GM23338 (cell line): ENCODE data around the gene DUSP9. TPM values are rescaled to one million over a fixed set of nuclear protein-coding genes. Genes with fewer than 3 reads are reported as not detected.

ENCODE experiments used
- ATAC-seq: fragments of 200-7000 bp; cut with Tn5 transposase; 3 replicates; pipeline ENCODE4 v1.9.1; 2020
- DNase-seq: peaks from one replicate; pipeline ENCODE4 v3.0.0-alpha.2; 2015; ENCODE audit warnings: low spot score
- H2AFZ ChIP-seq: fragments of 200-600 bp; sonication (generic); 2 replicates; pipeline ENCODE4 v1.8.0; 2016; ENCODE audit warnings: antibody characterized with exemption, mild to moderate bottlenecking, moderate library complexity
- H3F3A ChIP-seq: fragments of 200-600 bp; sonication (generic); replicated peaks from 2 replicates; pipeline ENCODE4 v1.8.0; 2017; ENCODE audit warnings: antibody characterized with exemption, mixed run types, low read depth
- H3K27ac ChIP-seq: fragments of 200-600 bp; sonication (generic); 2 replicates; pipeline ENCODE4 v1.6.1; 2016; ENCODE audit warnings: low read depth
- H3K27me3 ChIP-seq: fragments of 200-600 bp; sonication (generic); 2 replicates; pipeline ENCODE4 v1.8.0; 2016; ENCODE audit warnings: mild to moderate bottlenecking, mixed run types, moderate library complexity; ENCODE audit not compliant: insufficient read depth
- H3K36me3 ChIP-seq: fragments of 200-600 bp; sonication (generic); 2 replicates; pipeline ENCODE4 v1.8.0; 2016; ENCODE audit warnings: mild to moderate bottlenecking; ENCODE audit not compliant: insufficient read depth
- H3K4me1 ChIP-seq: fragments of 200-600 bp; sonication (generic); 2 replicates; pipeline ENCODE4 v1.8.0; 2016; ENCODE audit warnings: mild to moderate bottlenecking, moderate library complexity; ENCODE audit not compliant: insufficient read depth
- H3K4me2 ChIP-seq: fragments of 200-600 bp; sonication (generic); 2 replicates; pipeline ENCODE4 v1.7.1; 2017; ENCODE audit warnings: mixed run types
- H3K4me3 ChIP-seq: fragments of 200-600 bp; sonication (generic); 2 replicates; pipeline ENCODE4 v1.6.1; 2016; ENCODE audit warnings: mixed run types
- H3K79me2 ChIP-seq: fragments of 200-600 bp; sonication (generic); replicated peaks from 2 replicates; pipeline ENCODE4 v1.8.0; 2017; ENCODE audit warnings: mild to moderate bottlenecking; ENCODE audit not compliant: insufficient read depth
- H3K9me2 ChIP-seq: fragments of 200-600 bp; sonication (generic); 2 replicates; pipeline ENCODE4 v1.8.0; 2017; ENCODE audit not compliant: insufficient read depth
- H4K20me1 ChIP-seq: fragments of 200-600 bp; sonication (generic); replicated peaks from 2 replicates; pipeline ENCODE4 v1.8.0; 2017; ENCODE audit warnings: mild to moderate bottlenecking; ENCODE audit not compliant: insufficient read depth
- H3K27ac Mint-ChIP-seq: 2 replicates; pipeline ENCODE4 v1.8.0; 2020; ENCODE audit warnings: inconsistent platforms, mild to moderate bottlenecking, moderate library complexity, mixed read lengths
- H3K27me3 Mint-ChIP-seq: 3 replicates; pipeline ENCODE4 v1.8.0; 2022; ENCODE audit warnings: low read depth, mild to moderate bottlenecking, moderate library complexity, mixed read lengths, inconsistent platforms; ENCODE audit not compliant: insufficient read depth, poor library complexity
- H3K36me3 Mint-ChIP-seq: 3 replicates; pipeline ENCODE4 v1.8.0; 2021; ENCODE audit warnings: low read depth, mild to moderate bottlenecking, inconsistent platforms, moderate library complexity, mixed read lengths
- H3K4me1 Mint-ChIP-seq: 3 replicates; pipeline ENCODE4 v1.8.0; 2020; ENCODE audit warnings: mild to moderate bottlenecking, inconsistent platforms, mixed read lengths
- H3K4me3 Mint-ChIP-seq: 3 replicates; pipeline ENCODE4 v1.8.0; 2021; ENCODE audit warnings: moderate library complexity, mild to moderate bottlenecking, inconsistent platforms, mixed read lengths
- H3K9me3 Mint-ChIP-seq: 3 replicates; pipeline ENCODE4 v1.8.0; 2020; ENCODE audit warnings: moderate library complexity, mild to moderate bottlenecking, inconsistent platforms, mixed read lengths
- EZH2 ChIP-seq: fragments of 200-600 bp; sonication (generic); IDR thresholded peaks from one replicate; pipeline ENCODE4 v1.8.0; 2017; ENCODE audit warnings: antibody characterized with exemption, mild to moderate bottlenecking, low read depth; ENCODE audit not compliant: unreplicated experiment
- POLR2AphosphoS5 ChIP-seq: IDR thresholded peaks from 2 replicates; pipeline ENCODE4 v1.6.1; 2016; ENCODE audit warnings: antibody characterized with exemption, low read depth
- ZNF331 ChIP-seq: fragments of 250-450 bp; sonication (Bioruptor Pico); IDR thresholded peaks from 2 replicates; pipeline ENCODE4 v1.5.0; 2020; ENCODE audit warnings: low read depth, mild to moderate bottlenecking, moderate library complexity
- polyA plus RNA-seq: library from polyadenylated mRNA; unstranded; fragments of >200 nt; fragmentation: Nextera tagmentation; extraction: Ambion mirVana; gene quantifications from 2 replicates; pipeline ENCODE4 v1.2.1, GENCODE V29; 2016
- total RNA-seq: library from RNA; depleted of rRNA; stranded (reverse); fragments of >200 nt; shearing (Covaris generic); gene quantifications from 2 replicates; pipeline ENCODE4 v1.2.3, GENCODE V29; 2014
- TF ChIP-seq, protein P1 (sequence below): IDR thresholded peaks from one replicate; pipeline ENCODE4 v1.6.1; 2018; ENCODE audit warnings: antibody characterized with exemption; ENCODE audit not compliant: unreplicated experiment
- TF ChIP-seq, protein P2 (sequence below), 2 experiments: fragments of 200-600 bp in 1 of 2; sonication (generic) in 1 of 2; conservative IDR thresholded peaks; 2 replicates each; pipeline versions ENCODE4 v1.5.1 to v1.6.1; 2016 to 2017; ENCODE audit warnings: antibody characterized with exemption in 2 of 2, low read depth in 2 of 2, mild to moderate bottlenecking in 2 of 2, moderate library complexity in 1 of 2

DUSP9 gene
- total and polyA plus RNA-seq, 2 experiments from 2014 or later, result 0.71 to 3.9 TPM

DNA sequence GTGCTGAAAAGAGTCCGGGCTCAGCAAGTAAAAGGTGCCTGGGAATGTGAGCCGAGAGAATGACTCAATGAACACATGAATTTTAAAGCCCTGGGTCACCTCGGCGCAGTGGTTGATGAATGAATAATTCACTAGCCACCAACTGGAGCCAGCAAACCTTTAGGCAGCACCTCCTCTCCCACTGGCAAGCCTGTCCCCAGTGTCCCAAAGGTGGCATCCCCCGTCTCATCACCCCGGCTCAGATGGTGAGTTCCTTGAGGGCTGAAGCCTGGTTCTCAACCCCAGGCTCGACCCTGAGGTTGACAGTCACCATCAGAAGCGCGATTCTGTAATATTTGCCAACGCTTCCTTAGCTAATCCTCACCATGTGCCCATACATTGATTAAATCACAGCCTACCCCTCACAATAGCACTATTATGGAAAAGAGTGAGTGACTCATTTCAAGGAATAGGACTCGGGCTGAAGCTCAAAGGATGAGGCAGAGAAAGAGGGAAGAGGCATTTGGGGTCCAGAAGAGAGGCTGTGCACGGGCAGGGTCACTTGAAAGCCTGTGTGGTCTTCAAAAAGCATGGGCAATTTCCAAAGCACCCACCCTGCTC, 45.4 kb upstream of the DUSP9 start:
- H3K79me2 ChIP-seq, result peaks cover 8% of the 10 kb centered on the region
- no peak overlapping the region for H3K27ac Mint-ChIP-seq
- H3K27ac ChIP-seq, result no peak overlapping the region
- no peak overlapping the region for H2AFZ ChIP-seq
- H3K36me3 Mint-ChIP-seq, result no peaks in the 10 kb centered on the region
- no peaks in the 10 kb centered on the region for H3K36me3 ChIP-seq
- H3K4me1 ChIP-seq, result no peaks in the 10 kb centered on the region
- peaks cover 4% of the 10 kb centered on the region; the same call in 1 of the 2 replicates for H3K27me3 ChIP-seq
- H3K4me3 ChIP-seq, result no peak overlapping the region
- TF ChIP-seq, protein P1, sequence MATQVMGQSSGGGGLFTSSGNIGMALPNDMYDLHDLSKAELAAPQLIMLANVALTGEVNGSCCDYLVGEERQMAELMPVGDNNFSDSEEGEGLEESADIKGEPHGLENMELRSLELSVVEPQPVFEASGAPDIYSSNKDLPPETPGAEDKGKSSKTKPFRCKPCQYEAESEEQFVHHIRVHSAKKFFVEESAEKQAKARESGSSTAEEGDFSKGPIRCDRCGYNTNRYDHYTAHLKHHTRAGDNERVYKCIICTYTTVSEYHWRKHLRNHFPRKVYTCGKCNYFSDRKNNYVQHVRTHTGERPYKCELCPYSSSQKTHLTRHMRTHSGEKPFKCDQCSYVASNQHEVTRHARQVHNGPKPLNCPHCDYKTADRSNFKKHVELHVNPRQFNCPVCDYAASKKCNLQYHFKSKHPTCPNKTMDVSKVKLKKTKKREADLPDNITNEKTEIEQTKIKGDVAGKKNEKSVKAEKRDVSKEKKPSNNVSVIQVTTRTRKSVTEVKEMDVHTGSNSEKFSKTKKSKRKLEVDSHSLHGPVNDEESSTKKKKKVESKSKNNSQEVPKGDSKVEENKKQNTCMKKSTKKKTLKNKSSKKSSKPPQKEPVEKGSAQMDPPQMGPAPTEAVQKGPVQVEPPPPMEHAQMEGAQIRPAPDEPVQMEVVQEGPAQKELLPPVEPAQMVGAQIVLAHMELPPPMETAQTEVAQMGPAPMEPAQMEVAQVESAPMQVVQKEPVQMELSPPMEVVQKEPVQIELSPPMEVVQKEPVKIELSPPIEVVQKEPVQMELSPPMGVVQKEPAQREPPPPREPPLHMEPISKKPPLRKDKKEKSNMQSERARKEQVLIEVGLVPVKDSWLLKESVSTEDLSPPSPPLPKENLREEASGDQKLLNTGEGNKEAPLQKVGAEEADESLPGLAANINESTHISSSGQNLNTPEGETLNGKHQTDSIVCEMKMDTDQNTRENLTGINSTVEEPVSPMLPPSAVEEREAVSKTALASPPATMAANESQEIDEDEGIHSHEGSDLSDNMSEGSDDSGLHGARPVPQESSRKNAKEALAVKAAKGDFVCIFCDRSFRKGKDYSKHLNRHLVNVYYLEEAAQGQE, result no peak
- TF ChIP-seq EZH2 (no peak), ZNF331 (CRISPR knock-in tag) (no peak)
- H3K9me2 ChIP-seq, result no peaks in the 10 kb centered on the region
- H3F3A ChIP-seq, result no peaks in the 10 kb centered on the region
- ATAC-seq (no peak), DNase-seq (no peak)
- H3K4me2 ChIP-seq, result no peak overlapping the region
- peaks cover 11% of the 10 kb centered on the region for H3K4me1 Mint-ChIP-seq
- H3K9me3 Mint-ChIP-seq, result no peaks in the 10 kb centered on the region
- H3K4me3 Mint-ChIP-seq, result no peak overlapping the region
- peaks cover 5% of the 10 kb centered on the region for H3K27me3 Mint-ChIP-seq
- H4K20me1 ChIP-seq, result no peaks in the 10 kb centered on the region; the same call in 1 of the 2 replicates

DNA sequence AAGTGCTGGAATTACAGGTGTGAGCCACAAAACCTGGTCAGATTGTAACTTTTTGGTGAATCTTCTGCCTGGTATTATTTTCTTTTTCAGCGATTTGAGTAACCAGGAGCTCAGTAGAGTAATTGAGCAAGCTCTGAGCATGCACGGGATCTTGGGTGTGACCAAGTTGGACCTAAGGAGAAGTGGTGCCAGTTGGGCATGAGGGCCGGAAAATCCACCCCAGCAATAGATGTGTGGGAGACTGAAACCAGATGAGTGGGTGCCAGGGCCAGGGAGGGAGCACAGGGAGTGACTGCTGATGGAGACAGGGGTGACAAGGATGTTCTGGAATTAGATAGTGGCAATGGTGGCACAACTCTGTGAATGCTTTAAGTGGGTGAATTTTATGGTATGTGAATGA, 44.4 kb upstream of the DUSP9 start:
- H3K4me3 Mint-ChIP-seq, result no peak overlapping the region; the same call in 2 of the 3 replicates
- no peaks in the 10 kb centered on the region for H3K36me3 Mint-ChIP-seq
- H3K36me3 ChIP-seq, result no peaks in the 10 kb centered on the region
- DNase-seq (no peak), ATAC-seq (no peak)
- peaks cover 5% of the 10 kb centered on the region for H3K27me3 Mint-ChIP-seq
- H2AFZ ChIP-seq, result no peak overlapping the region
- peaks cover under 1% of the 10 kb centered on the region; the same call in 1 of the 2 replicates for H3K79me2 ChIP-seq
- peaks cover 11% of the 10 kb centered on the region for H3K4me1 Mint-ChIP-seq
- H3K27me3 ChIP-seq, result peaks cover 4% of the 10 kb centered on the region; the same call in 1 of the 2 replicates
- no peak overlapping the region for H3K27ac Mint-ChIP-seq
- no peaks in the 10 kb centered on the region for H3F3A ChIP-seq
- H3K4me3 ChIP-seq, result no peak overlapping the region
- H3K27ac ChIP-seq, result no peak overlapping the region
- no peaks in the 10 kb centered on the region for H4K20me1 ChIP-seq
- H3K9me3 Mint-ChIP-seq, result no peaks in the 10 kb centered on the region
- TF ChIP-seq, protein P2, sequence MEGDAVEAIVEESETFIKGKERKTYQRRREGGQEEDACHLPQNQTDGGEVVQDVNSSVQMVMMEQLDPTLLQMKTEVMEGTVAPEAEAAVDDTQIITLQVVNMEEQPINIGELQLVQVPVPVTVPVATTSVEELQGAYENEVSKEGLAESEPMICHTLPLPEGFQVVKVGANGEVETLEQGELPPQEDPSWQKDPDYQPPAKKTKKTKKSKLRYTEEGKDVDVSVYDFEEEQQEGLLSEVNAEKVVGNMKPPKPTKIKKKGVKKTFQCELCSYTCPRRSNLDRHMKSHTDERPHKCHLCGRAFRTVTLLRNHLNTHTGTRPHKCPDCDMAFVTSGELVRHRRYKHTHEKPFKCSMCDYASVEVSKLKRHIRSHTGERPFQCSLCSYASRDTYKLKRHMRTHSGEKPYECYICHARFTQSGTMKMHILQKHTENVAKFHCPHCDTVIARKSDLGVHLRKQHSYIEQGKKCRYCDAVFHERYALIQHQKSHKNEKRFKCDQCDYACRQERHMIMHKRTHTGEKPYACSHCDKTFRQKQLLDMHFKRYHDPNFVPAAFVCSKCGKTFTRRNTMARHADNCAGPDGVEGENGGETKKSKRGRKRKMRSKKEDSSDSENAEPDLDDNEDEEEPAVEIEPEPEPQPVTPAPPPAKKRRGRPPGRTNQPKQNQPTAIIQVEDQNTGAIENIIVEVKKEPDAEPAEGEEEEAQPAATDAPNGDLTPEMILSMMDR (conservative IDR thresholded peaks at IDR 0.05; ENCODE audit: low read depth in 2 of 2), result no peak
- no peak for TF ChIP-seq POLR2AphosphoS5
- no peaks in the 10 kb centered on the region for H3K4me1 ChIP-seq
- H3K9me2 ChIP-seq, result no peaks in the 10 kb centered on the region
- H3K4me2 ChIP-seq, result no peak overlapping the region
